ENCODE measurements around the gene LDLRAD2.

GRCh38 chr1:21814981-21815582 lies 3.0 kb downstream of the LDLRAD2 start:
- TF ChIP-seq, protein P1, sequence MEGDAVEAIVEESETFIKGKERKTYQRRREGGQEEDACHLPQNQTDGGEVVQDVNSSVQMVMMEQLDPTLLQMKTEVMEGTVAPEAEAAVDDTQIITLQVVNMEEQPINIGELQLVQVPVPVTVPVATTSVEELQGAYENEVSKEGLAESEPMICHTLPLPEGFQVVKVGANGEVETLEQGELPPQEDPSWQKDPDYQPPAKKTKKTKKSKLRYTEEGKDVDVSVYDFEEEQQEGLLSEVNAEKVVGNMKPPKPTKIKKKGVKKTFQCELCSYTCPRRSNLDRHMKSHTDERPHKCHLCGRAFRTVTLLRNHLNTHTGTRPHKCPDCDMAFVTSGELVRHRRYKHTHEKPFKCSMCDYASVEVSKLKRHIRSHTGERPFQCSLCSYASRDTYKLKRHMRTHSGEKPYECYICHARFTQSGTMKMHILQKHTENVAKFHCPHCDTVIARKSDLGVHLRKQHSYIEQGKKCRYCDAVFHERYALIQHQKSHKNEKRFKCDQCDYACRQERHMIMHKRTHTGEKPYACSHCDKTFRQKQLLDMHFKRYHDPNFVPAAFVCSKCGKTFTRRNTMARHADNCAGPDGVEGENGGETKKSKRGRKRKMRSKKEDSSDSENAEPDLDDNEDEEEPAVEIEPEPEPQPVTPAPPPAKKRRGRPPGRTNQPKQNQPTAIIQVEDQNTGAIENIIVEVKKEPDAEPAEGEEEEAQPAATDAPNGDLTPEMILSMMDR (IDR thresholded peaks at IDR 0.05; ENCODE audit: low read depth, low read length, missing input control) = no peak
- TF ChIP-seq RAD21 (IDR thresholded peaks at IDR 0.05) = no peak
- no peak for TF ChIP-seq MAX (IDR thresholded peaks at IDR 0.05)
- no peak for TF ChIP-seq RXRA (IDR thresholded peaks at IDR 0.05)
